SK-N-SH treated with all-trans-retinoic acid at 6 μM for 48 hours (cell line): Measurements from ENCODE around the gene RTF2.

Experiments used
- ATAC-seq: fragments of 200-7000 bp; cut with Tn5 transposase; 3 replicates; pipeline ENCODE4 v1.9.1; 2020; ENCODE audit warnings: mild to moderate bottlenecking, moderate library complexity
- BACH2 ChIP-seq: fragments of 250-450 bp; sonication (Bioruptor Pico); IDR thresholded peaks from 2 replicates; pipeline ENCODE4 v1.9.0; 2021; ENCODE audit warnings: mild to moderate bottlenecking, borderline replicate concordance
- CSDC2 ChIP-seq: fragments of 250-450 bp; sonication (Bioruptor Pico); IDR thresholded peaks from 2 replicates; pipeline ENCODE4 v1.5.0; 2020; ENCODE audit warnings: mild to moderate bottlenecking, moderate library complexity
- CSRNP3 ChIP-seq: fragments of 250-450 bp; sonication (Bioruptor Pico); IDR thresholded peaks from 2 replicates; pipeline ENCODE4 v1.5.1; 2021; ENCODE audit warnings: mild to moderate bottlenecking, moderate library complexity
- GLIS3 ChIP-seq: fragments of 250-450 bp; sonication (Bioruptor Pico); IDR thresholded peaks from 2 replicates; pipeline ENCODE4 v1.5.0; 2020; ENCODE audit warnings: mild to moderate bottlenecking, moderate library complexity
- ISL1 ChIP-seq: fragments of 250-450 bp; sonication (Bioruptor Pico); IDR thresholded peaks from 2 replicates; pipeline ENCODE4 v2.1.2; 2022; ENCODE audit warnings: mild to moderate bottlenecking, moderate library complexity
- OSR1 ChIP-seq: fragments of 250-450 bp; sonication (Bioruptor Pico); IDR thresholded peaks from 2 replicates; pipeline ENCODE4 v1.8.0; 2022; ENCODE audit warnings: moderate library complexity, mild to moderate bottlenecking, inconsistent platforms
- PPARA ChIP-seq: fragments of 250-450 bp; sonication (Bioruptor Pico); IDR thresholded peaks from 2 replicates; pipeline ENCODE4 v1.5.0; 2020; ENCODE audit warnings: mild to moderate bottlenecking, borderline replicate concordance
- RARB ChIP-seq: fragments of 250-450 bp; sonication (Bioruptor Pico); IDR thresholded peaks from 2 replicates; pipeline ENCODE4 v1.8.0; 2021; ENCODE audit warnings: mild to moderate bottlenecking, moderate library complexity
- SNAI2 ChIP-seq: fragments of 250-450 bp; sonication (Bioruptor Pico); IDR thresholded peaks from 2 replicates; pipeline ENCODE4 v1.5.0; 2020; ENCODE audit warnings: mild to moderate bottlenecking, moderate library complexity
- TOX ChIP-seq: fragments of 250-450 bp; sonication (Bioruptor Pico); IDR thresholded peaks from 2 replicates; pipeline ENCODE4 v1.8.0; 2021; ENCODE audit warnings: mild to moderate bottlenecking, moderate library complexity, borderline replicate concordance
- ZC3H10 ChIP-seq: fragments of 250-450 bp; sonication (Bioruptor Pico); IDR thresholded peaks from 2 replicates; pipeline ENCODE4 v1.5.1; 2021; ENCODE audit warnings: mild to moderate bottlenecking, moderate library complexity
- ZFP3 ChIP-seq: fragments of 250-450 bp; sonication (Bioruptor Pico); IDR thresholded peaks from 2 replicates; pipeline ENCODE4 v1.5.0; 2020; ENCODE audit warnings: mild to moderate bottlenecking, moderate library complexity
- ZFP30 ChIP-seq: fragments of 450-650 bp; formaldehyde crosslinking; IDR thresholded peaks from 2 replicates; pipeline ENCODE4 v1.5.0; 2022; ENCODE audit warnings: mild to moderate bottlenecking, moderate library complexity
- ZNF565 ChIP-seq: fragments of 450-650 bp; formaldehyde crosslinking; conservative IDR thresholded peaks from 2 replicates; pipeline ENCODE4 v1.5.0; 2020; ENCODE audit warnings: low read depth, mild to moderate bottlenecking, moderate library complexity
- ZNF70 ChIP-seq: fragments of 450-650 bp; formaldehyde crosslinking; IDR thresholded peaks from 2 replicates; pipeline ENCODE4 v1.5.0; 2020; ENCODE audit warnings: mild to moderate bottlenecking, moderate library complexity
- ZNF8 ChIP-seq: fragments of 450-650 bp; formaldehyde crosslinking; IDR thresholded peaks from 2 replicates; pipeline ENCODE4 v1.5.0; 2020; ENCODE audit warnings: mild to moderate bottlenecking, moderate library complexity
- TF ChIP-seq, protein P1 (sequence below): fragments of 250-450 bp; sonication (Bioruptor Pico); IDR thresholded peaks from 2 replicates; pipeline ENCODE4 v1.5.0; 2020; ENCODE audit warnings: mild to moderate bottlenecking, moderate library complexity
- TF ChIP-seq, protein P2 (sequence below): fragments of 250-450 bp; sonication (Bioruptor Pico); IDR thresholded peaks from 2 replicates; pipeline ENCODE4 v1.8.0; 2020; ENCODE audit warnings: mild to moderate bottlenecking, moderate library complexity, borderline replicate concordance
- TF ChIP-seq, protein P3 (sequence below): fragments of 250-450 bp; sonication (Bioruptor Pico); IDR thresholded peaks from 2 replicates; pipeline ENCODE4 v1.8.0; 2021; ENCODE audit warnings: low read depth, mild to moderate bottlenecking, moderate library complexity, borderline replicate concordance
- TF ChIP-seq, protein P4 (sequence below): fragments of 250-450 bp; sonication (Bioruptor Pico); IDR thresholded peaks from 2 replicates; pipeline ENCODE4 v1.5.1; 2020; ENCODE audit warnings: low read depth, mild to moderate bottlenecking, moderate library complexity

RTF2 gene

GRCh38 chr20:56424931-56425330, 43.5 kb upstream of the RTF2 start:
- ATAC-seq, result no peak
- no peak for TF ChIP-seq ZFP30 (CRISPR knock-in tag)
- no peak for TF ChIP-seq SNAI2 (CRISPR knock-in tag)
- no peak for TF ChIP-seq ZNF8 (CRISPR knock-in tag)
- TF ChIP-seq GLIS3 (CRISPR knock-in tag), result no peak
- no peak for TF ChIP-seq ZC3H10 (CRISPR knock-in tag)
- TF ChIP-seq, protein P1, sequence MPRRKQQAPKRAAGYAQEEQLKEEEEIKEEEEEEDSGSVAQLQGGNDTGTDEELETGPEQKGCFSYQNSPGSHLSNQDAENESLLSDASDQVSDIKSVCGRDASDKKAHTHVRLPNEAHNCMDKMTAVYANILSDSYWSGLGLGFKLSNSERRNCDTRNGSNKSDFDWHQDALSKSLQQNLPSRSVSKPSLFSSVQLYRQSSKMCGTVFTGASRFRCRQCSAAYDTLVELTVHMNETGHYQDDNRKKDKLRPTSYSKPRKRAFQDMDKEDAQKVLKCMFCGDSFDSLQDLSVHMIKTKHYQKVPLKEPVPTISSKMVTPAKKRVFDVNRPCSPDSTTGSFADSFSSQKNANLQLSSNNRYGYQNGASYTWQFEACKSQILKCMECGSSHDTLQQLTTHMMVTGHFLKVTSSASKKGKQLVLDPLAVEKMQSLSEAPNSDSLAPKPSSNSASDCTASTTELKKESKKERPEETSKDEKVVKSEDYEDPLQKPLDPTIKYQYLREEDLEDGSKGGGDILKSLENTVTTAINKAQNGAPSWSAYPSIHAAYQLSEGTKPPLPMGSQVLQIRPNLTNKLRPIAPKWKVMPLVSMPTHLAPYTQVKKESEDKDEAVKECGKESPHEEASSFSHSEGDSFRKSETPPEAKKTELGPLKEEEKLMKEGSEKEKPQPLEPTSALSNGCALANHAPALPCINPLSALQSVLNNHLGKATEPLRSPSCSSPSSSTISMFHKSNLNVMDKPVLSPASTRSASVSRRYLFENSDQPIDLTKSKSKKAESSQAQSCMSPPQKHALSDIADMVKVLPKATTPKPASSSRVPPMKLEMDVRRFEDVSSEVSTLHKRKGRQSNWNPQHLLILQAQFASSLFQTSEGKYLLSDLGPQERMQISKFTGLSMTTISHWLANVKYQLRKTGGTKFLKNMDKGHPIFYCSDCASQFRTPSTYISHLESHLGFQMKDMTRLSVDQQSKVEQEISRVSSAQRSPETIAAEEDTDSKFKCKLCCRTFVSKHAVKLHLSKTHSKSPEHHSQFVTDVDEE (CRISPR knock-in tag), result no peak
- TF ChIP-seq, protein P2, sequence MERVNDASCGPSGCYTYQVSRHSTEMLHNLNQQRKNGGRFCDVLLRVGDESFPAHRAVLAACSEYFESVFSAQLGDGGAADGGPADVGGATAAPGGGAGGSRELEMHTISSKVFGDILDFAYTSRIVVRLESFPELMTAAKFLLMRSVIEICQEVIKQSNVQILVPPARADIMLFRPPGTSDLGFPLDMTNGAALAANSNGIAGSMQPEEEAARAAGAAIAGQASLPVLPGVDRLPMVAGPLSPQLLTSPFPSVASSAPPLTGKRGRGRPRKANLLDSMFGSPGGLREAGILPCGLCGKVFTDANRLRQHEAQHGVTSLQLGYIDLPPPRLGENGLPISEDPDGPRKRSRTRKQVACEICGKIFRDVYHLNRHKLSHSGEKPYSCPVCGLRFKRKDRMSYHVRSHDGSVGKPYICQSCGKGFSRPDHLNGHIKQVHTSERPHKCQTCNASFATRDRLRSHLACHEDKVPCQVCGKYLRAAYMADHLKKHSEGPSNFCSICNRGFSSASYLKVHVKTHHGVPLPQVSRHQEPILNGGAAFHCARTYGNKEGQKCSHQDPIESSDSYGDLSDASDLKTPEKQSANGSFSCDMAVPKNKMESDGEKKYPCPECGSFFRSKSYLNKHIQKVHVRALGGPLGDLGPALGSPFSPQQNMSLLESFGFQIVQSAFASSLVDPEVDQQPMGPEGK, result no peak
- TF ChIP-seq, protein P3, sequence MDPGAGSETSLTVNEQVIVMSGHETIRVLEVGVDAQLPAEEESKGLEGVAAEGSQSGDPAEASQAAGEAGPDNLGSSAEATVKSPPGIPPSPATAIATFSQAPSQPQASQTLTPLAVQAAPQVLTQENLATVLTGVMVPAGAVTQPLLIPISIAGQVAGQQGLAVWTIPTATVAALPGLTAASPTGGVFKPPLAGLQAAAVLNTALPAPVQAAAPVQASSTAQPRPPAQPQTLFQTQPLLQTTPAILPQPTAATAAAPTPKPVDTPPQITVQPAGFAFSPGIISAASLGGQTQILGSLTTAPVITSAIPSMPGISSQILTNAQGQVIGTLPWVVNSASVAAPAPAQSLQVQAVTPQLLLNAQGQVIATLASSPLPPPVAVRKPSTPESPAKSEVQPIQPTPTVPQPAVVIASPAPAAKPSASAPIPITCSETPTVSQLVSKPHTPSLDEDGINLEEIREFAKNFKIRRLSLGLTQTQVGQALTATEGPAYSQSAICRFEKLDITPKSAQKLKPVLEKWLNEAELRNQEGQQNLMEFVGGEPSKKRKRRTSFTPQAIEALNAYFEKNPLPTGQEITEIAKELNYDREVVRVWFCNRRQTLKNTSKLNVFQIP (CRISPR knock-in tag), result no peak
- no peak for TF ChIP-seq ZNF565 (CRISPR knock-in tag)
- TF ChIP-seq TOX, result no peak
- TF ChIP-seq CSDC2 (CRISPR knock-in tag), result no peak
- no peak for TF ChIP-seq ISL1 (CRISPR knock-in tag)

DNA sequence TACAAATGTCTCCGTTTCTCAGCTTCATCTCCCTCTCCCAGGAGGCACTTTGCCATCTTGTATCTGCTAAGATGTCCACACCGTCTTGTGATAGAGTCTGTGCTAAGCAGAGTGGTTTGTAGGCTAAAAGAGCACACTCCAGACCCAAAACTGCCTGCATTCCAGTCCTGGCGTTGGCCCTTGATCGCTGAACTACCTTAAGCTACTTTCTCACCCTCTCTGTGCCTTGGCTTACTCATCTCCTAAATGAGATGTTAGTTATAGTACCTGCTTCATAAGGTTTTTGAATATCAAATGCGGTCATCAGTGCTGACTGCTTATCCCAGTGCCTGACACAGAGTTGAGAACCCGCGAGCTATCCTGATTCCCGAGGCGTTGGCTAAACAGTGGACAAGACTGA, 42.4 kb upstream of the RTF2 start:
- no peak for ATAC-seq
- TF ChIP-seq PPARA (CRISPR knock-in tag) (no peak), ISL1 (CRISPR knock-in tag) (no peak), BACH2 (no peak), ZFP30 (CRISPR knock-in tag) (no peak), CSDC2 (CRISPR knock-in tag) (no peak), OSR1 (CRISPR knock-in tag) (no peak), ZFP3 (CRISPR knock-in tag) (no peak), ZNF565 (CRISPR knock-in tag) (no peak), CSRNP3 (no peak), ZC3H10 (CRISPR knock-in tag) (no peak), TOX (no peak), ZNF70 (no peak), RARB (CRISPR knock-in tag) (no peak)
- TF ChIP-seq, protein P4, sequence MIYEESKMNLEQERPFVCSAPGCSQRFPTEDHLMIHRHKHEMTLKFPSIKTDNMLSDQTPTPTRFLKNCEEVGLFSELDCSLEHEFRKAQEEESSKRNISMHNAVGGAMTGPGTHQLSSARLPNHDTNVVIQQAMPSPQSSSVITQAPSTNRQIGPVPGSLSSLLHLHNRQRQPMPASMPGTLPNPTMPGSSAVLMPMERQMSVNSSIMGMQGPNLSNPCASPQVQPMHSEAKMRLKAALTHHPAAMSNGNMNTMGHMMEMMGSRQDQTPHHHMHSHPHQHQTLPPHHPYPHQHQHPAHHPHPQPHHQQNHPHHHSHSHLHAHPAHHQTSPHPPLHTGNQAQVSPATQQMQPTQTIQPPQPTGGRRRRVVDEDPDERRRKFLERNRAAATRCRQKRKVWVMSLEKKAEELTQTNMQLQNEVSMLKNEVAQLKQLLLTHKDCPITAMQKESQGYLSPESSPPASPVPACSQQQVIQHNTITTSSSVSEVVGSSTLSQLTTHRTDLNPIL (CRISPR knock-in tag), result no peak
- TF ChIP-seq, protein P3 (CRISPR knock-in tag), result no peak
- TF ChIP-seq, protein P2, result no peak
